GM21515 (cell line): ENCODE measurements around the gene SPATA2.

Source experiments
- ATAC-seq: cut with Tn5 transposase; IDR thresholded peaks from one replicate; pipeline ENCODE4 v1.9.1; 2021; ENCODE audit not compliant: unreplicated experiment

Gene SPATA2

GRCh38 chr20:49935746-49936152 is 20.4 kb upstream of the SPATA2 start:
- peak; percentile 6 for ATAC-seq

- no peak for ATAC-seq
Measured at GRCh38 chr20:49929142-49929494, 13.8 kb upstream of the SPATA2 start.

- peak; percentile 70 for ATAC-seq
Measured at GRCh38 chr20:49928411-49929141, 13.2 kb upstream of the SPATA2 start.

GRCh38 chr20:49925901-49926454 is 10.6 kb upstream of the SPATA2 start:
- ATAC-seq: no peak

GRCh38 chr20:49924247-49924646 is 8.9 kb upstream of the SPATA2 start:
- no peak for ATAC-seq

- ATAC-seq: no peak
Measured at GRCh38 chr20:49919461-49919860, 4.1 kb upstream of the SPATA2 start.

GRCh38 chr20:49919009-49919408 is 3.7 kb upstream of the SPATA2 start:
- no peak for ATAC-seq

- ATAC-seq: no peak
Measured at GRCh38 chr20:49918446-49918845, 3.1 kb upstream of the SPATA2 start.

GRCh38 chr20:49916146-49917002 is 1.0 kb upstream of the SPATA2 start:
- ATAC-seq: no peak

GRCh38 chr20:49915118-49915379 is 280 bp downstream of the SPATA2 start:
- ATAC-seq: peak; percentile 9

- no peak for ATAC-seq
Measured at GRCh38 chr20:49914310-49915117, 815 bp downstream of the SPATA2 start.

GRCh38 chr20:49913399-49914047 is 1.8 kb downstream of the SPATA2 start:
- ATAC-seq: no peak

GRCh38 chr20:49910340-49910706 is 5.0 kb downstream of the SPATA2 start:
- ATAC-seq: no peak

GRCh38 chr20:49909499-49910339 is 5.6 kb downstream of the SPATA2 start:
- no peak for ATAC-seq

GRCh38 chr20:49908258-49908565 is 7.1 kb downstream of the SPATA2 start:
- ATAC-seq: no peak

- no peak for ATAC-seq
Measured at GRCh38 chr20:49907405-49908257, 7.7 kb downstream of the SPATA2 start.

GRCh38 chr20:49906615-49907154 is 8.6 kb downstream of the SPATA2 start:
- no peak for ATAC-seq

GRCh38 chr20:49906101-49906604 is 9.2 kb downstream of the SPATA2 start:
- no peak for ATAC-seq
